SK-N-SH treated with all-trans-retinoic acid at 6 μM for 48 hours (cell line): ENCODE data around the gene RAD51B.

Source experiments
- ATAC-seq: fragments of 200-7000 bp; cut with Tn5 transposase; 3 replicates; pipeline ENCODE4 v1.9.1; 2020; ENCODE audit warnings: mild to moderate bottlenecking, moderate library complexity
- ARNTL ChIP-seq: fragments of 450-650 bp; formaldehyde crosslinking; IDR thresholded peaks from 2 replicates; pipeline ENCODE4 v1.5.0; 2020; ENCODE audit warnings: low read depth, mild to moderate bottlenecking, moderate library complexity, borderline replicate concordance
- BACH2 ChIP-seq: fragments of 250-450 bp; sonication (Bioruptor Pico); IDR thresholded peaks from 2 replicates; pipeline ENCODE4 v1.9.0; 2021; ENCODE audit warnings: mild to moderate bottlenecking, borderline replicate concordance
- GLIS3 ChIP-seq: fragments of 250-450 bp; sonication (Bioruptor Pico); IDR thresholded peaks from 2 replicates; pipeline ENCODE4 v1.5.0; 2020; ENCODE audit warnings: mild to moderate bottlenecking, moderate library complexity
- ISL1 ChIP-seq: fragments of 250-450 bp; sonication (Bioruptor Pico); IDR thresholded peaks from 2 replicates; pipeline ENCODE4 v2.1.2; 2022; ENCODE audit warnings: mild to moderate bottlenecking, moderate library complexity
- RARB ChIP-seq: fragments of 250-450 bp; sonication (Bioruptor Pico); IDR thresholded peaks from 2 replicates; pipeline ENCODE4 v1.8.0; 2021; ENCODE audit warnings: mild to moderate bottlenecking, moderate library complexity
- SNAI2 ChIP-seq: fragments of 250-450 bp; sonication (Bioruptor Pico); IDR thresholded peaks from 2 replicates; pipeline ENCODE4 v1.5.0; 2020; ENCODE audit warnings: mild to moderate bottlenecking, moderate library complexity
- TCF4 ChIP-seq: fragments of 250-450 bp; sonication (Bioruptor Pico); IDR thresholded peaks from 2 replicates; pipeline ENCODE4 v1.8.0; 2021; ENCODE audit warnings: mild to moderate bottlenecking, moderate library complexity, borderline replicate concordance
- TOX ChIP-seq: fragments of 250-450 bp; sonication (Bioruptor Pico); IDR thresholded peaks from 2 replicates; pipeline ENCODE4 v1.8.0; 2021; ENCODE audit warnings: mild to moderate bottlenecking, moderate library complexity, borderline replicate concordance
- ZC3H10 ChIP-seq: fragments of 250-450 bp; sonication (Bioruptor Pico); IDR thresholded peaks from 2 replicates; pipeline ENCODE4 v1.5.1; 2021; ENCODE audit warnings: mild to moderate bottlenecking, moderate library complexity
- ZFP3 ChIP-seq: fragments of 250-450 bp; sonication (Bioruptor Pico); IDR thresholded peaks from 2 replicates; pipeline ENCODE4 v1.5.0; 2020; ENCODE audit warnings: mild to moderate bottlenecking, moderate library complexity
- ZFP30 ChIP-seq: fragments of 450-650 bp; formaldehyde crosslinking; IDR thresholded peaks from 2 replicates; pipeline ENCODE4 v1.5.0; 2022; ENCODE audit warnings: mild to moderate bottlenecking, moderate library complexity
- ZNF565 ChIP-seq: fragments of 450-650 bp; formaldehyde crosslinking; conservative IDR thresholded peaks from 2 replicates; pipeline ENCODE4 v1.5.0; 2020; ENCODE audit warnings: low read depth, mild to moderate bottlenecking, moderate library complexity
- ZNF70 ChIP-seq: fragments of 450-650 bp; formaldehyde crosslinking; IDR thresholded peaks from 2 replicates; pipeline ENCODE4 v1.5.0; 2020; ENCODE audit warnings: mild to moderate bottlenecking, moderate library complexity
- ZNF8 ChIP-seq: fragments of 450-650 bp; formaldehyde crosslinking; IDR thresholded peaks from 2 replicates; pipeline ENCODE4 v1.5.0; 2020; ENCODE audit warnings: mild to moderate bottlenecking, moderate library complexity
- TF ChIP-seq, protein P1 (sequence below): fragments of 250-450 bp; sonication (Bioruptor Pico); IDR thresholded peaks from 2 replicates; pipeline ENCODE4 v1.8.0; 2020; ENCODE audit warnings: mild to moderate bottlenecking, moderate library complexity, borderline replicate concordance
- TF ChIP-seq, protein P2 (sequence below): fragments of 250-450 bp; sonication (Bioruptor Pico); IDR thresholded peaks from 2 replicates; pipeline ENCODE4 v1.5.1; 2020; ENCODE audit warnings: low read depth, mild to moderate bottlenecking, moderate library complexity
- TF ChIP-seq, protein P3 (sequence below): fragments of 250-450 bp; sonication (Bioruptor Pico); IDR thresholded peaks from 2 replicates; pipeline ENCODE4 v1.5.0; 2020; ENCODE audit warnings: mild to moderate bottlenecking, moderate library complexity

Gene RAD51B

DNA sequence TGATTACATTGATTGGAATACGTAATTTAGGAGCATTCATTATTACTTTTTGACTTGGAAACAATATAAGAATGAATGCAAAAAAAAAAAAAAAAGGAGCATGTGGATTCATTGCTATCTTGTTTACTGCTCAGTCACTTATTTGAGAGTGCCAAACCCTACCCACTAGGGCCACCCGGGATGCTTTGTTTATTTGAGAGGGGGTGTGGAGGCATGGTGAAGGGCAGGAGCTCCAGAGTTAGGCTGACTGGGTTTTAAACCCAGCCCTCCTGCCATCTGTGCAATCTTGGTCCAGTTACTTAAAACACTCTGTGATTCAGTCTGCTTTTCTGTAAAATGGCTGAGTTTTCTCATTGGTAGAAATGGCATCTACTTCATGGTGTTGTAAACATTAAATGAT, 195.2 kb downstream of the RAD51B start (continued):
- TF ChIP-seq, protein P1, sequence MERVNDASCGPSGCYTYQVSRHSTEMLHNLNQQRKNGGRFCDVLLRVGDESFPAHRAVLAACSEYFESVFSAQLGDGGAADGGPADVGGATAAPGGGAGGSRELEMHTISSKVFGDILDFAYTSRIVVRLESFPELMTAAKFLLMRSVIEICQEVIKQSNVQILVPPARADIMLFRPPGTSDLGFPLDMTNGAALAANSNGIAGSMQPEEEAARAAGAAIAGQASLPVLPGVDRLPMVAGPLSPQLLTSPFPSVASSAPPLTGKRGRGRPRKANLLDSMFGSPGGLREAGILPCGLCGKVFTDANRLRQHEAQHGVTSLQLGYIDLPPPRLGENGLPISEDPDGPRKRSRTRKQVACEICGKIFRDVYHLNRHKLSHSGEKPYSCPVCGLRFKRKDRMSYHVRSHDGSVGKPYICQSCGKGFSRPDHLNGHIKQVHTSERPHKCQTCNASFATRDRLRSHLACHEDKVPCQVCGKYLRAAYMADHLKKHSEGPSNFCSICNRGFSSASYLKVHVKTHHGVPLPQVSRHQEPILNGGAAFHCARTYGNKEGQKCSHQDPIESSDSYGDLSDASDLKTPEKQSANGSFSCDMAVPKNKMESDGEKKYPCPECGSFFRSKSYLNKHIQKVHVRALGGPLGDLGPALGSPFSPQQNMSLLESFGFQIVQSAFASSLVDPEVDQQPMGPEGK (CRISPR knock-in tag) = no peak
- TF ChIP-seq ISL1 (CRISPR knock-in tag) (no peak), GLIS3 (no peak), ZNF8 (CRISPR knock-in tag) (no peak), ZC3H10 (CRISPR knock-in tag) (no peak), SNAI2 (CRISPR knock-in tag) (no peak), RARB (CRISPR knock-in tag) (no peak), ARNTL (CRISPR knock-in tag) (no peak), BACH2 (CRISPR knock-in tag) (no peak)
- TF ChIP-seq, protein P2, sequence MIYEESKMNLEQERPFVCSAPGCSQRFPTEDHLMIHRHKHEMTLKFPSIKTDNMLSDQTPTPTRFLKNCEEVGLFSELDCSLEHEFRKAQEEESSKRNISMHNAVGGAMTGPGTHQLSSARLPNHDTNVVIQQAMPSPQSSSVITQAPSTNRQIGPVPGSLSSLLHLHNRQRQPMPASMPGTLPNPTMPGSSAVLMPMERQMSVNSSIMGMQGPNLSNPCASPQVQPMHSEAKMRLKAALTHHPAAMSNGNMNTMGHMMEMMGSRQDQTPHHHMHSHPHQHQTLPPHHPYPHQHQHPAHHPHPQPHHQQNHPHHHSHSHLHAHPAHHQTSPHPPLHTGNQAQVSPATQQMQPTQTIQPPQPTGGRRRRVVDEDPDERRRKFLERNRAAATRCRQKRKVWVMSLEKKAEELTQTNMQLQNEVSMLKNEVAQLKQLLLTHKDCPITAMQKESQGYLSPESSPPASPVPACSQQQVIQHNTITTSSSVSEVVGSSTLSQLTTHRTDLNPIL (CRISPR knock-in tag) = no peak

DNA sequence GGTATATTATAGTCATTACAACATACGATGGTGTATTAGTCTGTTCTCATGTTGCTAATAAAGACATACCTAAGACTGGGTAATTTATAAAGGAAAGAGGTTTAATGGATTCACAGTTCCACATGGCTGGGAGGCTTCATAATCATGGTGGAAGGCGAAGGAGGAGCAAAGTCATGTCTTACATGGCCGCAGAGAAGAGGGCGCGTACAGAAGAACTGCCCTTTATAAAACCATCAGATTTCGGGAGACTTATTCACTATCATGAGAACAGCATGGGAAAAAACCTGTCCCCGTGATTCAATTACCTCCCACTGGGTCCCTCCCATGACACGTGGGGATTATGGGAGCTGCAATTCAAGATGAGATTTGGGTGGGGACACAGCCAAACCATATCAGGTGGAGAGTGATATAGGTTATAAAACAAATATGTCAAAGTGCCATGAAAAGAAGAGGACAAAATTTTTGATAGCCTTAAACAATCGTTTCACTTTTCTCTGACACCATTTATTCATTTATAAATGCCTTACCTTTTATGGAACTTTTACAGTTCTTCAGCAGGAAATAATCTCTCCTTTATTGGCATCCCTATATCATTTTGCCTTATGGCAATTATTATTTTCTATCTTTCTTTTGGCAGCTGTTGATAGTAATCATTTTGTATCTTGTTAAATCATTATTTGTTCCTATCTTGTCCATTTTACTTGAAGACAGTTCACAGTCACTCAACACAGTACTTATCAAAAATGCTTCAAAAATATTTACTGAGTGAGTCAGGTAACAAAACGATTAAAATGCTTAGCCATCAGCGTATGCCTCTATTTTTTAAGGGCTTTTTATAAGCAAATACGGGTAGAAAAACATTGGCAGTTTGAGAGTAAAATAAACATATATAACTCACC, 196.0 kb downstream of the RAD51B start:
- TF ChIP-seq, protein P1 (CRISPR knock-in tag) = no peak
- TF ChIP-seq TOX (CRISPR knock-in tag) = no peak
- TF ChIP-seq, protein P3, sequence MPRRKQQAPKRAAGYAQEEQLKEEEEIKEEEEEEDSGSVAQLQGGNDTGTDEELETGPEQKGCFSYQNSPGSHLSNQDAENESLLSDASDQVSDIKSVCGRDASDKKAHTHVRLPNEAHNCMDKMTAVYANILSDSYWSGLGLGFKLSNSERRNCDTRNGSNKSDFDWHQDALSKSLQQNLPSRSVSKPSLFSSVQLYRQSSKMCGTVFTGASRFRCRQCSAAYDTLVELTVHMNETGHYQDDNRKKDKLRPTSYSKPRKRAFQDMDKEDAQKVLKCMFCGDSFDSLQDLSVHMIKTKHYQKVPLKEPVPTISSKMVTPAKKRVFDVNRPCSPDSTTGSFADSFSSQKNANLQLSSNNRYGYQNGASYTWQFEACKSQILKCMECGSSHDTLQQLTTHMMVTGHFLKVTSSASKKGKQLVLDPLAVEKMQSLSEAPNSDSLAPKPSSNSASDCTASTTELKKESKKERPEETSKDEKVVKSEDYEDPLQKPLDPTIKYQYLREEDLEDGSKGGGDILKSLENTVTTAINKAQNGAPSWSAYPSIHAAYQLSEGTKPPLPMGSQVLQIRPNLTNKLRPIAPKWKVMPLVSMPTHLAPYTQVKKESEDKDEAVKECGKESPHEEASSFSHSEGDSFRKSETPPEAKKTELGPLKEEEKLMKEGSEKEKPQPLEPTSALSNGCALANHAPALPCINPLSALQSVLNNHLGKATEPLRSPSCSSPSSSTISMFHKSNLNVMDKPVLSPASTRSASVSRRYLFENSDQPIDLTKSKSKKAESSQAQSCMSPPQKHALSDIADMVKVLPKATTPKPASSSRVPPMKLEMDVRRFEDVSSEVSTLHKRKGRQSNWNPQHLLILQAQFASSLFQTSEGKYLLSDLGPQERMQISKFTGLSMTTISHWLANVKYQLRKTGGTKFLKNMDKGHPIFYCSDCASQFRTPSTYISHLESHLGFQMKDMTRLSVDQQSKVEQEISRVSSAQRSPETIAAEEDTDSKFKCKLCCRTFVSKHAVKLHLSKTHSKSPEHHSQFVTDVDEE (CRISPR knock-in tag) = no peak
- ATAC-seq = no peak

DNA sequence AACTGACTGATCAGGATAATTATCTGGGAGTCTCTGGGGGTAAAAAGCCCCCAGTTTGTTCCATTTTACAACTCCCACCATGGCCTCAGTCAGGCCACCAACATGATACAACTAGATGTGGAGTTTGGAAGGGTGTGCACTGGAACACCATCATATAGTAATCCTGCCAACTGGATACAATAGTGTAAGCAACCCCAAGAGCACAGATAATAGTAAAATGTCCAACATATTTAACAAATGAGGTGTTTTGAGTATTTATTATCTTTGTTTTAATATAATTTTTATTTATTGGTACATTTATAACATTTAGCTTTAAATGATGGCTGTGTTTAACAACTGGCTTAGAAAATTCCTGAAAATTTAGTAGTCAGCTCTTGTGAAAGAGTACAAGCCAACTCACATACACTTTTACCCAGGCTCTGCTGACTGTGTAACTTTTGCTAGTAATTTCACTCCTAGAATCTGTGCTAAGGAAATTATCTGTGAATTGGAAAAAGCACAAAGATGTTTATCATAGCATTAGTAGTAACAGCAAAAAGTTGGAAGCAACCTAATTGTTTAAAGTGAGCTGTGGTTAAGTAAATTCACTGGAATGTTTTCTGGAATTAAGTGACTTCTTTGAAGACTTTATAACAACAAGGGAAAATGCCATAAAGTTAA, 196.8 kb downstream of the RAD51B start:
- ATAC-seq = no peak; the same call in 2 of the 3 replicates
- TF ChIP-seq ISL1 (CRISPR knock-in tag) = peak; percentile 44; the same call in 1 of the 2 replicates
- no peak for TF ChIP-seq ZFP30

DNA sequence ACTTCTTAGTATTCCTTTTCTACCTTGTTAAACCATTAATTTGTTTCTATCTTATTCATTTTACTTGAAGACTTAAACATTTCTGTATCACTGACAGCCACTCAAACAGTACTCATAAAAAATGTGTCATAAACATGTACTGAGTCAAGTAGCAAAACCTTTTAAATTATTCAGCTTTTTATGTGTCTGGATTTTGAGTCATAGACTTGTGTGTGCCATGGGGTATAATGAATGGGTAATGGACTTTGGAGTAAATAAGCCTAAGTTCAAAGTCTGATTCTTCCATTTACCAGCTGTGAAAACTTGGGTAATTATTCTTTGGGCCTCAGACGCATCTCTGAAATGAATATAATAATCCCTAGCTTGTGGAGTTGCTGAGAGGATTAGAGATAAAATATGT, 199.0 kb downstream of the RAD51B start:
- ATAC-seq = no peak
- TF ChIP-seq, protein P2 (CRISPR knock-in tag) = no peak
- TF ChIP-seq ZFP3 (CRISPR knock-in tag) (no peak), ZNF565 (no peak), ZNF70 (CRISPR knock-in tag) (no peak), ARNTL (CRISPR knock-in tag) (no peak), ZFP30 (no peak), TCF4 (CRISPR knock-in tag) (no peak), BACH2 (CRISPR knock-in tag) (no peak)
- TF ChIP-seq, protein P1 (CRISPR knock-in tag) = no peak
